Stimulated activated memory B cell treated with anti-CD40 and anti-IgM and Interleukin-4, amounts not matched to agents 10 μg/mL and 1 μg/mL and 100 μg/mL, for 72 hours (primary cell): Measurements from ENCODE around the gene AMPD3.
A peak's percentile ranks its signal among the peaks of the same experiment; 100 is the strongest.

Experiments used
- ATAC-seq: fragments of 150-1000 bp; cut with Tn5 transposase; 2 replicates; pipeline ENCODE4 v1.10.0; 2021
- H3K27ac Mint-ChIP-seq: one replicate; pipeline ENCODE4 v1.8.0; 2022; ENCODE audit warnings: mild to moderate bottlenecking, mixed read lengths
- H3K27me3 Mint-ChIP-seq: one replicate; pipeline ENCODE4 v1.8.0; 2022; ENCODE audit warnings: mixed read lengths
- H3K36me3 Mint-ChIP-seq: one replicate; pipeline ENCODE4 v1.8.0; 2022; ENCODE audit warnings: mixed read lengths
- H3K4me1 Mint-ChIP-seq: one replicate; pipeline ENCODE4 v1.8.0; 2022; ENCODE audit warnings: mixed read lengths
- H3K4me3 Mint-ChIP-seq: one replicate; pipeline ENCODE4 v1.8.0; 2022; ENCODE audit warnings: mild to moderate bottlenecking, moderate library complexity, mixed read lengths
- H3K9me3 Mint-ChIP-seq: one replicate; pipeline ENCODE4 v1.8.0; 2022; ENCODE audit warnings: mixed read lengths

AMPD3 gene

DNA sequence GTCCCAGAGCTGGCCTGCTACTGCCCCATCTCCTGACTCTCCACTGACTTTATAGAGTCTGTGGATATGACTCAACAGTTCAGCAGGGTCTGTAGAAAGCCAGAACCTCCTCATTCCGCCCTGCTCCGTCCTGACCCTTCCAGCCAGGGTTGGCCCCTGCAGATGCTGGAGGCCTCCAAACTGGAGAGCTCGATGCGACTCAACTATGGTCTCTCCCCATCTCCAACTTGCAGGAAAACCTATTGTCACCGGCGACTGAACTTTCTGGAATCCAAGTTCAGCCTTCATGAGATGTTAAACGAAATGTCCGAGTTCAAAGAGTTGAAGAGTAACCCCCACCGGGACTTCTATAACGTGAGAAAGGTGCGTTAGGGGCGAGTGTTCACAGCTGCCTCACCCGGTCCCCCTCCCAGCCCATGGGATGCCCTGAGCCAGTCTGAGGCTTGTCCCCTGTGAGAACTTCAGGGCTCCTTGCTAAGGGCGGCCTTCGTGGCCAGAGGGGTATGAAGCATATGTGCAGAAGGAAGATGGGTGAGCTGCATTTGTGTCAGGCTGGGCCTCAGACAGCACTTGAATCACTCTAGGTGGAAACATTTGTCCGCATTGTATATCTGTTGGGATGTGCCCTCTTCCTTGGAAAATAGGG is 32.1 kb downstream of the AMPD3 start:
- ATAC-seq, result no peak
- Mint-ChIP-seq H3K27ac (peak overlapping the region; percentile 89), H3K4me3 (no peak overlapping the region), H3K9me3 (no peaks in the 10 kb centered on the region), H3K4me1 (peaks cover 61% of the 10 kb centered on the region), H3K27me3 (no peaks in the 10 kb centered on the region), H3K36me3 (peaks cover 80% of the 10 kb centered on the region)

DNA sequence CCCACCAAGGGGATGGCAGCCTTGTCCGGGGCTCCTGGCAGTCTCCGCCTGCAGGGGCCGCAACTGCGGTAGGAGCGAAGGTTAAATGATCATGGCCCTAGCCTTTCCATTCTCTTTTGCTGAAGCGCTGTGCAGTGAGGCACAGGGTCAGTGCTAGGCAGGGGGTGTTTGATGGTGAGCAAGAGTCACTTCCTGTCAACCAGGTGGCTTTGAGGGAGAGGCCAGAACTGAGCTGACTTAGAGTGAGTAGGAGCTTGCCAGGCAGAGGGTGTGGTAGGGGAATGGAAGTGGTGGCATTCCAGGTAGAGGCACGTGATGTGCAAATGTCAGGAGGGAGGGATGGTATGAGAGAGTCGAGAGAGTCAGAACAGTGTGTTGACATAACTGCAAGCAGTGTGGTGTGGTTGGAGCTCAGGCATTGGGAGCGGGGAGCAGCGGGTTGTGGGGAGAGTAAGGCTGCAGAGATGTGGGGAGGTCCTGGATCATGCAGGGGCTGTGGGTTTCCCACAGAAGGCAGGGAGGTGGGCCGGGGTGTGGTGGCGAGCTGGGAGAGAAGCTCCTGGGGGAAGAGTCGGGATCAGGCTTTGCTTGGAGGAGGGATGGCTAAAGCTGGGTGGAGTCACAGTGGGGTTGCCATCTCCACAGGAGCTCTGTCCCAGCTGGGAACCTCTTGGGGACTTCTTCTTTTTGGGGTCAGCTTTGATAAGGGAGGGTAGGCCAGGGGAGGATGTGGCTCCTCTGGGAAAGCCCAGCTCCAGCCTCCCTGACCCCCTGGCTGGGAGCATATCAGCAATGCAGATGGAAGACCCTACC is 33.3 kb downstream of the AMPD3 start:
- H3K36me3 Mint-ChIP-seq, result peaks cover 80% of the 10 kb centered on the region
- no peaks in the 10 kb centered on the region for H3K9me3 Mint-ChIP-seq
- H3K4me3 Mint-ChIP-seq, result peak overlapping the region; percentile 48
- ATAC-seq, result peak; percentile 65
- H3K27me3 Mint-ChIP-seq, result no peaks in the 10 kb centered on the region
- H3K4me1 Mint-ChIP-seq, result peaks cover 68% of the 10 kb centered on the region
- peak overlapping the region; percentile 89 for H3K27ac Mint-ChIP-seq

DNA sequence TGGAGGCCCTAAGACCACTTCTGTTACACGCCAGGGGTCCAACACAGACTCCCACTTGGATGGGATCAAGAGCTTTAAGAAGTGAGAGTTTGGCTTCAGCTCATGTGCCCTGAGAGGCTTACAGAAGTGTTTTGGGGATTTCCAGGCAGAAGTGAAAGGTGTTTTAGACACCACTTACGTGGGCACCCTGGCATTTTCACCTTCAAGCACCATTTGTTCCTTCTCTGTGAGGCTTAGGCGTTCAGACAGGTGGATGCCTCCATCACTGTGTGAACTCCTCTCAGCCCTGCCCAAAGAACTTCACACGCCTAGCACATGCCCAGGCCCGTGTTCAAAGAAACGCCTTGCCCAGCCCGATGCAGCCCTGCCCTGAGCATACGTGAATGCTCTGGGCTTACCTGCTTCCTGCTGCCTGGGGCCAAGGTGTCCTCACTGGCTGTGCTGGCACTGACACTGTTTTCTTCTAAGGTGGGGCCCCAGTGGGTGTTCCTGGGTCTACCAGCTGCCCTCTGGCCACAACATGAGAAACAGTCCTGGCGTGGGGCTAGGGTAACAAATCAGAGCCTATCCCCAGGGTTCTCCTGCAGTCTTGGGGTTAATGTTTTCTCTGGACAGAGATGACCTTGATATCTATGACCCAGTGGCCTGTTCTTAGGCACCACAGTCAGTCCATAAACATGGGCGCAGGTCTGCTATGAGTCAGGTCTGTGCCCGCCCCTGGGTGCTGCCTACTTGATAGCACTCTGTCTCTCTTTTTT is 34.0 kb downstream of the AMPD3 start:
- Mint-ChIP-seq H3K27ac (peak overlapping the region; percentile 89), H3K36me3 (peaks cover 84% of the 10 kb centered on the region), H3K9me3 (no peaks in the 10 kb centered on the region), H3K4me1 (peaks cover 72% of the 10 kb centered on the region), H3K4me3 (no peak overlapping the region), H3K27me3 (no peaks in the 10 kb centered on the region)
- peak; percentile 96 for ATAC-seq

DNA sequence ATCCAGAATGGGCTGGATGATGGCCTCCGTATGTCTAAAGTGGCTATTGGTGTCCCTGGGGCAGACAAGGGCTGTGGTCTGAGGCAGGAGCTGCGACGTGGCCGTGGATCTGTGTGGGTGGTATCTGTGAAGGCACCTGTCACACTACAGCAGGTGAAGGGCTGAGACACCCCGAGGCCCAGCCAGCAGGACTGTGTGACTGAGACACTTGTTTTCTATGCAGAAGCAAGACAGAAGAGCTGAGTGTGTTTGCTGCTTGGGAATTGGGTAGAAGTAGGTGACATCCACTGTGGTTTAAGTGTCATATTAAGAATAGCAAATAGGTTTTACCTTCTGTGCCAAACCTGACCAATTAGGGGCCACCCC is 35.0 kb downstream of the AMPD3 start:
- peaks cover 76% of the 10 kb centered on the region for H3K4me1 Mint-ChIP-seq
- H3K4me3 Mint-ChIP-seq, result peak overlapping the region; percentile 22
- peaks cover 84% of the 10 kb centered on the region for H3K36me3 Mint-ChIP-seq
- no peaks in the 10 kb centered on the region for H3K27me3 Mint-ChIP-seq
- ATAC-seq, result no peak
- H3K9me3 Mint-ChIP-seq, result no peaks in the 10 kb centered on the region
- peak overlapping the region; percentile 89 for H3K27ac Mint-ChIP-seq

DNA sequence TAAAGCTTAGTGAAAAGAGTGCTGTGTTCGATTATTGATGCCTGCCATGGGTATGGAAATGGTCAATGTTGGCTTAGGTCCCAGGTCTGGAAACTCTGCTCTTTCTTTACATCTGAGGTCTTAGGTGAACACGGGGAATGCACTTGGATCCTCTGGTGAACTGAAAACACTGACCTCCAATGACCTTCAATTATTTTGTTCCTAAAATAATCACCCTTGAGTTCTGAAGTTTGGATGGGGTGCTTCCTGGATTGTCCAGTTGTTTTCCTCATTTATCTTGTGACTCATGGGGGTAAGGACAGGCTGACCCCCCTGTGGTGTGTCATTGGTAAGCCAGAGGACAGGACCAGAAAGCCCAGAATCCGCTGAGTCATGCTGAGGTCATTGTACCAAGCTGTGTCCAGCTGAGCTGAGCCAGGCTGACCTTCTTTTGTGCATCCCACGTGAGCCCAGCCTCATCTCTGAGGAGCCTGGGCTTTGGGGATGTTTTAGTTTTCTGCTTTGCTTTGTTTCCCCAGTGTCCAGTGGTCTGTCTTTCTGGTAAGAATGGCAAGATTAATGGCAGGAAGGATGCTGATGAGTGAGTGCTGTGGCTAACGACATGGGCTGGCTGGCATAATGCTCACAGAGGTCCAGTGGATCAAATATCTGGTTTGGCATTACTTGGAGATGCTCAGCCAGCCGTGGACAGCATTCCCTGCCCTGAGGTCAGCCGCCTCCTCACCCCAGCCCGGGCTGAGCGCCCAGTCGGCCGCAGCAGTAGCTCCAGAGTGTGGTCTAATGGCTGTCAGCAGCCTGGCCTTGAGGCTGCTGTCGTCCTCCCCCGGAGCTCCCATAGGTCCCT is 35.6 kb downstream of the AMPD3 start:
- H3K27ac Mint-ChIP-seq, result peak overlapping the region; percentile 89
- H3K4me3 Mint-ChIP-seq, result no peak overlapping the region
- ATAC-seq, result no peak
- H3K27me3 Mint-ChIP-seq, result no peaks in the 10 kb centered on the region
- H3K4me1 Mint-ChIP-seq, result peaks cover 73% of the 10 kb centered on the region
- H3K36me3 Mint-ChIP-seq, result peaks cover 84% of the 10 kb centered on the region
- no peaks in the 10 kb centered on the region for H3K9me3 Mint-ChIP-seq

DNA sequence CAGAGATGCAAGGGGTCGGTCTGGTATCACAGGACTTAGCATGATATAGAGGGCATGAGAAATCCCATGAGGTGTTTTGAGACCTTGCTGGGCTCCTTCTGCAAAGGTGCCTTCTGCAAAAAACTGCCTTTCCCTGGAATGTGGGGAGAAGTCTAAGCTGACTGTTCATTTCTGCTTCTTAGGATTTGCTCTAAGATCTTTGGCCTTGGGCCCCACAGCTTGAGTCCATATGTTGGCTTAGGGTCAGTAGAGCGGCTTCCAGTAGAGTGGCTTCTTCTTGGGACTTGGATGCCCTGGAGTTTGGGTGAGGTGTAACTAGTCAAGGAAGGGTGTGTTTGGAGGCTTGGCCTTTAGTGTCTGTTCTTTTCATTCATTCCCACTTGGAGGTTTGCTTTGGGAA is 37.0 kb downstream of the AMPD3 start:
- peaks cover 80% of the 10 kb centered on the region for H3K36me3 Mint-ChIP-seq
- H3K27ac Mint-ChIP-seq, result peak overlapping the region; percentile 89
- H3K9me3 Mint-ChIP-seq, result no peaks in the 10 kb centered on the region
- no peaks in the 10 kb centered on the region for H3K27me3 Mint-ChIP-seq
- peaks cover 58% of the 10 kb centered on the region for H3K4me1 Mint-ChIP-seq
- no peak overlapping the region for H3K4me3 Mint-ChIP-seq
- ATAC-seq, result no peak

DNA sequence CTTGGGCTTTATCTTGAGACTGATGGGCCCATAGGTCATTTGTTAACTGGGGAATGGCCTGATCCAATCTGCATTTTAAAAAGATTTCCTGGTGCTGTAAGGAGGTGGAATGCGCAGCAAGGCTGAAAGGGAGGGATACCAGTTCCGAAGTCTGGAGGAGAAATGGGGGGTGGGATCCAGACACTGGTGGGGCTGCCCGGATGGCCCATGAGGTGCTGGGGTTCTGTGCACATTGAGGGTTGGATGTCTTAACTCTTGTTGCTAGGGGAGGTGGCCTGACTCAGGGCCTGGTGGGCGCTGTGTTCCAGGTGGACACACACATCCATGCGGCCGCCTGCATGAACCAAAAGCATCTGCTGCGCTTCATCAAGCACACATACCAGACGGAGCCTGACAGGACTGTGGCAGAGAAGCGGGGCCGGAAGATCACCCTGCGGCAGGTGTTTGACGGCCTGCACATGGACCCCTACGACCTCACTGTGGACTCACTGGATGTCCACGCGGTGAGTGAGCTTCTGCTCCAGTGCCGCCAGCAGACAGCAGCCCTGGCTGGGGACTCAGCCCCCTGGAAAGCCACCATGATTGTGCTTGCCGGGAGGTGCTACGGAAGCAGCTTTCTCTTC is 38.1 kb downstream of the AMPD3 start:
- Mint-ChIP-seq H3K27ac (peak overlapping the region; percentile 57), H3K36me3 (peaks cover 80% of the 10 kb centered on the region), H3K4me1 (peaks cover 48% of the 10 kb centered on the region)

DNA sequence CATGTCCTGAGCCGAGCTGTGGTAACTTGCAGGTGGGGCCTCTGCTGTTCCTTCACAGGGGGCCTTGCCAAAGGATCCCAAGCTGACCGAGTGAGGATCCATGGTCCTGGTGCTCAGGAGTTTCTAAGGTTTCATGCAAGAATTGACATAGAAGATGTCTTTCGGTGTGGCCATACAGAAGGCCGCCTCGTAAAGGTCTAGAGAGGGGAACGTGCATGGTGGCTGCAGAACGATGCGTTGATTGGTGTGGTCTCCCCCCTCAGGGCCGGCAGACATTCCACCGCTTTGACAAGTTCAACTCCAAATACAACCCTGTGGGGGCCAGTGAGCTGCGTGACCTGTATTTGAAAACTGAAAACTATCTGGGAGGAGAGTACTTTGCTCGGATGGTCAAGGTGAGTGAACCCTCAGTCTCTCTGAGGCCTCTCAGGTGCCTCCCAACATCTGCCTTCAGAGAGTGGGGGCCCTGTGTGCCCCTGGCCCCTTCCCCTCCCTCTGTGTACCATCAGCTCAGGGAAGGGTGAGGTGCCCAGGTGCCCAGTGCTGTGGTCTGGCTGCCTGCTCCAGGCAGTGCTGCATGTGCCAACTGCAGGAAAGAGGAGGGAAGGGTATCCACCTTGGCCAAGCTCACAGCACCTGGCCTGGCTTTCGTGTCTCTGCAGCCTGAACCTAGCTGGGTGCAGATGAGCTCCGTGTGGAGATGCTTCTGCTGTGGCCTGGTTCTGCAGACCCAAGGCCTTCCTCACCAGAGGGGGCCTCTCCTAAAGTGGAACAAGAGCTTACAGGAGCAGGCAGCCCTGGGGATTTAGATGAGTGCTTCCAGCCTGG is 39.8 kb downstream of the AMPD3 start:
- Mint-ChIP-seq H3K27me3 (no peaks in the 10 kb centered on the region), H3K27ac (peak overlapping the region; percentile 57), H3K36me3 (peaks cover 90% of the 10 kb centered on the region), H3K4me3 (no peak overlapping the region), H3K4me1 (peaks cover 31% of the 10 kb centered on the region), H3K9me3 (no peaks in the 10 kb centered on the region)
- ATAC-seq, result no peak

More for the DNA sequence above, 38.1 kb downstream of the AMPD3 start:
- no peak for ATAC-seq
- no peak overlapping the region for H3K4me3 Mint-ChIP-seq
- H3K27me3 Mint-ChIP-seq, result no peaks in the 10 kb centered on the region
- no peaks in the 10 kb centered on the region for H3K9me3 Mint-ChIP-seq

DNA sequence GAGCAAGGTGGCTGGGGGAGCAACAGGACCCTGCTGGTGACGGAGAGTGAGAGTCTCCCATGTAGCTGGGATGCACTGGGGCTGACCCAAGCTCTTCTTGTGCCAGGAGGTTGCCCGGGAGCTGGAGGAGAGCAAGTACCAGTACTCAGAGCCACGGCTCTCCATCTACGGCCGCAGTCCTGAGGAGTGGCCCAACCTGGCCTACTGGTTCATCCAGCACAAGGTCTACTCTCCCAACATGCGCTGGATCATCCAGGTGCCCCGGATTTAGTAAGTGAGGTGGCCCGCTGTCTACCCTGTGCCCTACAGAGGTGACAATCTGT is 40.4 kb downstream of the AMPD3 start:
- H3K36me3 Mint-ChIP-seq, result peaks cover 90% of the 10 kb centered on the region
- no peaks in the 10 kb centered on the region for H3K9me3 Mint-ChIP-seq
- no peak for ATAC-seq
- H3K27me3 Mint-ChIP-seq, result no peaks in the 10 kb centered on the region
- H3K27ac Mint-ChIP-seq, result no peak overlapping the region
- no peak overlapping the region for H3K4me3 Mint-ChIP-seq
- H3K4me1 Mint-ChIP-seq, result peaks cover 26% of the 10 kb centered on the region

DNA sequence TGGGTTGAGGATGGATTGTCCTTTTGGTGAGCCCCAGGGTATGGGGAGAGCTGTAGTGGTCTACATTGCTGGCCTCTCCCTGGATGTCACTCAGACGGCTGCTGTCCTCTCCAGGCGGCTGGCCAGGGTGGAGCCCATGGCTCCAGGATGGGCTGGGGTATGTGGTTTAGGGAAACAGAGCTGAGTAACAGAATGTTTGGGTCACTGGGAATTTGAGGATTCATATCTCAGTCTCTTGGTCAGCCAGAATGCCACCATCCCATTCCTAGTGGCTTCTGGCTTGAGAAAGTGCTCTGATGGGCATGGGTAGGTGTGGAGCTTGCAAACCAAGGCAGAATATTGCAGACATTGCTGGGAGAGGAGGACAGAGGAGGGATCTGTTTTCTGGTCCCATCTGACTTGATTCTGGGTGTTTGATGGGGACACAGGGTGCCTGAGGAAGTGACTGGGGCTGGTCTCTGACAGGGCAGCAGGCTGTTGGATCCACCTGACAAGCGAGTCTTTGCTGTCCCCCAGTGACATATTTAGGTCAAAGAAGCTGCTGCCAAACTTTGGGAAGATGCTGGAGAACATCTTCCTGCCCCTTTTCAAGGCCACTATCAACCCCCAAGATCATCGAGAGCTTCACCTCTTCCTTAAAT is 41.4 kb downstream of the AMPD3 start:
- no peak for ATAC-seq
- Mint-ChIP-seq H3K27ac (peak overlapping the region; percentile 20), H3K4me3 (no peak overlapping the region), H3K36me3 (peaks cover 94% of the 10 kb centered on the region), H3K9me3 (no peaks in the 10 kb centered on the region), H3K27me3 (no peaks in the 10 kb centered on the region), H3K4me1 (peaks cover 21% of the 10 kb centered on the region)

DNA sequence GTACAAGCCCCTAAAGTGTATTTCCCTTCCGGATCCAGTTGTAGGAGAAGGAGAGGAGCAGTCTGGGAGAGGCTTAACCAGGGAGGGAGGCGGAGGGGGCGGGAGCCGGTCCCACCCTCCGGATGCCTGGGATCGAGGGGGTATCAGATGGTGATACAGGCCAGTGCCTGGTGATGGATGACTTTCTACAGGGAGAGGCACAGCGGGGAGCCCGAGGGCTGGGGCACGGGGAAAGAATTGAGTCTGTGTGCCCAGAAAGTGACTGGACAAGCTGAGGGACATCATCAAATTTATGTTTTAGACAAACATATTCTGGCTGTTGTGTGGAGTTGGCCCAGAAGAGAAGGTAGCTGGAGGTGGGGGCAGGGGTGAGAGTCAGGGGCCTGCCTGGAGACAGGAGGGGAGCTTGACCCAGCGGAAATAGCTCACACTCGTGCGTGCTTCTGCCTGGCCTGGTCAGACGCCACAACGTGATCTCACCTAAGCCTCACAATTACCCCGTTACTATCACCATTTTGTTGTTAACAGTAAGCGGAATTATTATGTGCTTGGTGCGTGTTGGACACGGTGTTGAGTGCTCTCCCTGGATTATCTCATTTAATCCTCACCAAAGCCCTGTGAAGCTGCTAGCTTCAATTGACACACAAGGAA is 42.4 kb downstream of the AMPD3 start:
- peak overlapping the region; percentile 20 for H3K27ac Mint-ChIP-seq
- ATAC-seq, result no peak

DNA sequence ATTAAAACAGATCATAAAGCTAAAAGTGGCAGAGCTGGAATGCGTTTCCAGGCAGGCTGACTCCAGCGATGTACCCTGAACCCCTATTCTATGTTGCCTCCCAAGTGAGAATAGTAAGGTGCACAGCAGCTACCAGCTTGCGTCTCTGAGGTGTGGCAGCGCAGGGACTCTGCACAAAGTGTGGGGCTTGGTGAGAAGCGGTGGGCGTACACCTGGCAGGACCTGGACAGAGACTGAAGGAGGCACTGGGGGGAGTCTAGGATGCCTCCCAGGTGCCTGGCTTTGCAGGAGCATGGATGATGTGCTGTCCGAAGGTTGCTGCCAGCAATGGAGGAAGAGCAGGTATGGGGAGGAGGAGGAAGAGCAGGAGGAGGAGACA is 42.9 kb downstream of the AMPD3 start:
- peaks cover 93% of the 10 kb centered on the region for H3K36me3 Mint-ChIP-seq

More for the DNA sequence above, 42.4 kb downstream of the AMPD3 start:
- Mint-ChIP-seq H3K4me1 (peaks cover 20% of the 10 kb centered on the region), H3K9me3 (no peaks in the 10 kb centered on the region), H3K4me3 (no peak overlapping the region), H3K27me3 (no peaks in the 10 kb centered on the region), H3K36me3 (peaks cover 93% of the 10 kb centered on the region)

More for the DNA sequence above, 42.9 kb downstream of the AMPD3 start:
- ATAC-seq, result no peak
- no peaks in the 10 kb centered on the region for H3K27me3 Mint-ChIP-seq
- no peaks in the 10 kb centered on the region for H3K9me3 Mint-ChIP-seq
- peaks cover 20% of the 10 kb centered on the region for H3K4me1 Mint-ChIP-seq
- no peak overlapping the region for H3K4me3 Mint-ChIP-seq
- peak overlapping the region; percentile 20 for H3K27ac Mint-ChIP-seq
